Spleen (tissue), 7 donors: ENCODE data around the gene PLXNB2.

Experiments
- CTCF ChIP-seq, 11 experiments: fragments of 200-600 bp in 7 of 11; fragments of 450-650 bp in 4 of 11; sonication (generic) in 4 of 11; IDR thresholded peaks in 8 of 11; conservative IDR thresholded peaks in 3 of 11; 1 replicate in 7 of 11; 2 replicates in 4 of 11; pipeline versions ENCODE4 v1.4.0 to v1.8.0; 2016 to 2021; ENCODE audit warnings: antibody characterized with exemption in 11 of 11, inconsistent platforms in 4 of 11, mild to moderate bottlenecking in 1 of 11
- POLR2A ChIP-seq, 3 donors: fragments of 450-650 bp; IDR thresholded peaks; one replicate each; pipeline ENCODE4 v1.5.1; 2017; ENCODE audit warnings: antibody characterized with exemption in 3 of 3, mild to moderate bottlenecking in 1 of 3
- POLR2AphosphoS5 ChIP-seq, 3 donors: sonication (generic); formaldehyde crosslinking; IDR thresholded peaks; one replicate each; pipeline ENCODE4 v1.5.1; 2017; ENCODE audit warnings: antibody characterized with exemption in 3 of 3
- donor health status: DM: no; HTN: no; CAD: no; lungs with moderate emphysema.
- donor health status: DM: no; HTN: no; CAD: no.
- donor health status: DM: no; HTN: no; CAD: no.

GRCh38 chr22:50229370-50229769 lies 78.1 kb downstream of the PLXNB2 start:
- TF ChIP-seq CTCF (IDR thresholded peaks at IDR 0.05 in 8 of 11, conservative IDR thresholded peaks at IDR 0.05 in 3 of 11) (no peak), POLR2A (IDR thresholded peaks at IDR 0.05) (no peak), POLR2AphosphoS5 (IDR thresholded peaks at IDR 0.05) (no peak)
